Measurements from ENCODE around the gene CFAP299. TPM values are rescaled to one million over a fixed set of nuclear protein-coding genes. Genes with fewer than 3 reads are reported as not detected.

Gene CFAP299
- total and polyA plus RNA-seq, 2 donors from 2014 or later = 1.1 TPM; not detected in 1

- intact Hi-C loops (cut with DNase I) = no loop called here
- H3K36me3 ChIP-seq (ENCODE audit: control insufficient read depth in 2 of 3, insufficient read depth in 3 of 3, low read length in 3 of 3) = no peaks in the 10 kb centered on the region
- FAIRE-seq = no peak
These were observed 358.6 kb downstream of the CFAP299 start for GRCh38 chr4:80694171-80694570.

GRCh38 chr4:80705311-80705710, 369.8 kb downstream of the CFAP299 start:
- intact Hi-C loops (cut with DNase I) = no loop called here
- DNase-seq (no peak), FAIRE-seq (no peak)
- H3K27me3 ChIP-seq (ENCODE audit: control insufficient read depth, insufficient read depth, low read length) = no peaks in the 10 kb centered on the region
- no peaks in the 10 kb centered on the region for H3K4me1 ChIP-seq (ENCODE audit: control insufficient read depth in 2 of 3, insufficient read depth in 2 of 3, low read depth in 1 of 3, low read length in 3 of 3)
- H3K4me3 ChIP-seq (ENCODE audit: low read length in 3 of 3) = no peak overlapping the region
- no peaks in the 10 kb centered on the region for H3K9me3 ChIP-seq (ENCODE audit: control insufficient read depth in 2 of 3, insufficient read depth in 1 of 3, low read length in 3 of 3)
- no peaks in the 10 kb centered on the region for H3K36me3 ChIP-seq (ENCODE audit: control insufficient read depth in 2 of 3, insufficient read depth in 3 of 3, low read length in 3 of 3)
- no peak overlapping the region for H3K27ac ChIP-seq (ENCODE audit: low read depth in 2 of 2, low read length in 2 of 2)
- H3K9ac ChIP-seq (ENCODE audit: low read length in 3 of 3) = no peak overlapping the region
- no peak for TF ChIP-seq CTCF (IDR thresholded peaks at IDR 0.05; ENCODE audit: borderline replicate concordance, extremely low read depth, insufficient read depth)

More at GRCh38 chr4:80694171-80694570, 358.6 kb downstream of the CFAP299 start:
- Histone ChIP-seq H3K9ac (ENCODE audit: low read length in 3 of 3) (no peak overlapping the region), H3K27me3 (ENCODE audit: control insufficient read depth, insufficient read depth, low read length) (no peaks in the 10 kb centered on the region), H3K27ac (ENCODE audit: low read depth in 2 of 2, low read length in 2 of 2) (no peak overlapping the region), H3K9me3 (ENCODE audit: control insufficient read depth in 2 of 3, insufficient read depth in 1 of 3, low read length in 3 of 3) (no peaks in the 10 kb centered on the region), H3K4me1 (ENCODE audit: control insufficient read depth in 2 of 3, insufficient read depth in 2 of 3, low read depth in 1 of 3, low read length in 3 of 3) (no peaks in the 10 kb centered on the region), H3K4me3 (ENCODE audit: low read length in 3 of 3) (no peak overlapping the region)
- no peak for DNase-seq
- TF ChIP-seq CTCF (IDR thresholded peaks at IDR 0.05; ENCODE audit: borderline replicate concordance, extremely low read depth, insufficient read depth) = no peak

GRCh38 chr4:80709082-80709869, 373.7 kb downstream of the CFAP299 start:
- intact Hi-C loops (cut with DNase I) = no loop called here
- FAIRE-seq (no peak), DNase-seq (peak in 1 of 5 donors; percentile 5)
- no peaks in the 10 kb centered on the region for H3K36me3 ChIP-seq (ENCODE audit: control insufficient read depth in 2 of 3, insufficient read depth in 3 of 3, low read length in 3 of 3)
- no peaks in the 10 kb centered on the region for H3K9me3 ChIP-seq (ENCODE audit: control insufficient read depth in 2 of 3, insufficient read depth in 1 of 3, low read length in 3 of 3)
- no peak for TF ChIP-seq CTCF (IDR thresholded peaks at IDR 0.05; ENCODE audit: borderline replicate concordance, extremely low read depth, insufficient read depth)
- no peak overlapping the region for H3K9ac ChIP-seq (ENCODE audit: low read length in 3 of 3)
- H3K27ac ChIP-seq (ENCODE audit: low read depth in 2 of 2, low read length in 2 of 2) = no peak overlapping the region
- H3K27me3 ChIP-seq (ENCODE audit: control insufficient read depth, insufficient read depth, low read length) = no peaks in the 10 kb centered on the region
- H3K4me1 ChIP-seq (ENCODE audit: control insufficient read depth in 2 of 3, insufficient read depth in 2 of 3, low read depth in 1 of 3, low read length in 3 of 3) = no peaks in the 10 kb centered on the region
- H3K4me3 ChIP-seq (ENCODE audit: low read length in 3 of 3) = no peak overlapping the region

Data from kidney (tissue), 14 donors.